ENCODE measurements around the gene SELENOP.
"Not testable (repeated sequence)": the region's sequence is repeated elsewhere in the genome, so short reads cannot be mapped to it uniquely, and the experiment has no call there.

Gene SELENOP, protein sequence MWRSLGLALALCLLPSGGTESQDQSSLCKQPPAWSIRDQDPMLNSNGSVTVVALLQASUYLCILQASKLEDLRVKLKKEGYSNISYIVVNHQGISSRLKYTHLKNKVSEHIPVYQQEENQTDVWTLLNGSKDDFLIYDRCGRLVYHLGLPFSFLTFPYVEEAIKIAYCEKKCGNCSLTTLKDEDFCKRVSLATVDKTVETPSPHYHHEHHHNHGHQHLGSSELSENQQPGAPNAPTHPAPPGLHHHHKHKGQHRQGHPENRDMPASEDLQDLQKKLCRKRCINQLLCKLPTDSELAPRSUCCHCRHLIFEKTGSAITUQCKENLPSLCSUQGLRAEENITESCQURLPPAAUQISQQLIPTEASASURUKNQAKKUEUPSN
- total RNA-seq, result 152 to 1,841 (median 658) reads per million in 17 experiments

DNA sequence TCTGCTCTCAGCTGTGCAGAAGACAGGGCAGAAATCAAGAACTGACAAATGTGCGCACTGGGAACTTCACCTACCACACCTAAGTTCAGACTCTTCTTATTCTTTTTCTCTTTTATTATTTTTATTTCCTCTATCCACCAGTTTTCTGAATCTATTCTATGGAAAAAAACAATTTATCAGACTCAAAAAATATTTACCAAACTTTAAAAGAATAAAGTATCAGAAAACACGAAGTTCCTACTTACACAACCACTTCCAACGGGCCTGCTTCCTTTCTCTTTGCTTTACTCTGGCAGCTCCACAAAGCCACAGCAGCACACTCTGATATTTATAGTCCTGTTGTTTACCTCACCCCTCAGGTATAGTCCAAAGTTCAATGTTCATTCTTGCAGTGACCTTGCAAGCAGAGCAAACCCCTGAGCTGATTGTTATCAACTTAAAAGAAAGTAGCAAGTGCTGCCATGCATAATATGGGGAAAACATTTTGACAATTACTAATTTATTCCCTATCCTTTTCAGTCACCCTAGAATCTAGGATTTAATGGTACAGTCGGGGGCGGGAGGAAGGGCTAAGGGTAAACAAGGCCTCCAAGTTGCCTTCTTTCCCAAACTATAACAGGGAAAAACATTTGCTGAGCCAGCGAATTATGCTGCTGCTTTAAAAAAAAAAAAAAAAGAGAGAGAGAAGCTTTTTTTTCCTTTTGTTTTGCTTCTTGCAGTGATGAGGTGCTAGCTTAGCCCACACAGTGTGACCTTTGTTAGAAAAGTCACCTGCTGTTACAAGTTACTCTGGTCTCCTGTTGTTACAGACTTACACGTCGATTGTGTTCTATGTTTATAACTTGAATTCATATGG, at the start of gene SELENOP:
SELENOP (minus strand) TSS at position 302 of the 856 bp plus-strand sequence. CDS start 3,539 bp downstream, outside the sequence.
- peak; percentile 79 to 93 (median 84) for DNase-seq

GRCh38 chr5:42858687-42859086, 47.0 kb upstream of the SELENOP start:
- no peak for DNase-seq

- DNase-seq, result peak in 2 of 4 experiments; percentile 6 to 26
These were observed 46.4 kb upstream of the SELENOP start for GRCh38 chr5:42858031-42858643.

DNA sequence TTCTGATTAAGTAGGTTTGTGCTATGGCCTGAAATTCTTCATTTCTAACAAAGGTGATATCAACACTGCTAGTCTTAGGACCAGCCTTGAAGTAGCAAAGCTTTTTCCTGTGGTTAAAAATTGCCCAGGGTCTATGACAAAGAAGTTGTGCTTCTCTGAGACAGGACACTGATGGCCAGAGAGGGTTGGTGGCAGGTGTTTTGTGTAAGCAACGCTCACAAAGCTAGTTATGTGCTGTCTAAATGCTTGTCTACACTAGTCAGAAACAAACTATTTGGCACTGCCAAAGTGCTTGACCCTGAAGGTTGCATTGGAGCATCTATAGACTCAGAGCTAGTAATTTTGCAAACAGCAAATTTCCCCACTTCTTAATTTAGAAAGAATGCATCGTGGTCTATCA, 44.1 kb upstream of the SELENOP start:
- DNase-seq, result no peak

GRCh38 chr5:42855386-42855785, 43.7 kb upstream of the SELENOP start:
- DNase-seq, result no peak

DNA sequence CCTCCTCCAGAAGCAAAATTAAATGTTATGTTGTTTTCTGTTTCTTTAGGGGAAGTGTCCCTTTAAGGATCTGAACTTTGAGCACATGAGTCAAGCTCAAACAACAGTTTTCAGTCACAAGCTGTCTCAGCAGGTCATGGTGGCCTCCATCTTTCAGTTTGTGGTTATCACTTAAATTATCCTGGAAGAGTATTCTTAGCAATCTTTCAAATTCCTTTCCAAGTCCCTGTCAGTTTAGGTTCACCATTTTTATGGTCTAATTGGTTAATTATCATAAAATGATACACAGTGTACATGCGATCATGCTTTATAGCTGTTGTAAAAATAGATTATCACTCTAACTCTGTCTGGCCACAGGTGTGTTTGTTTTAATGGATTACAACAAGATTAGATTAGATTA, 43.1 kb upstream of the SELENOP start:
- DNase-seq, result peak; percentile 23 to 66 (median 52)

GRCh38 chr5:42852826-42853225, 41.1 kb upstream of the SELENOP start:
- DNase-seq, result no peak

GRCh38 chr5:42851481-42851880, 39.8 kb upstream of the SELENOP start:
- no peak for DNase-seq

GRCh38 chr5:42848545-42848944, 36.9 kb upstream of the SELENOP start:
- DNase-seq, result no peak

DNA sequence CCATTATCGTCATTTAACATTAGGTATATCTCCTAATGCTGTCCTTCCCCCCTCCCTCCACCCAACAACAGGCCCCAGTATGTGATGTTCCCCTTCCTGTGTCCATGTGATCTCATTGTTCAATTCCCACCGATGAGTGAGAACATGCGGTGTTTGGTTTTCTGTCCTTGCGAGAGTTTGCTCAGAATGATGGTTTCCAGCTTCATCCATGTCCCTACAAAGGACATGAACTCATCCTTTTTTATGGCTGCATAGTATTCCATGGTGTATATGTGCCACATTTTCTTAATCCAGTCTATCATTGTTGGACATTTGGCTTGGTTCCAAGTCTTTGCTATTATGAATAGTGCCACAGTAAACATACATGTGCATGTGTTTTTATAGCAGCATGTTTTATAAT, 32.7 kb upstream of the SELENOP start:
- not testable (repeated sequence) for DNase-seq

- no peak for DNase-seq
These were observed 32.1 kb upstream of the SELENOP start for GRCh38 chr5:42843675-42844292.

- DNase-seq, result no peak
These were observed 31.4 kb upstream of the SELENOP start for GRCh38 chr5:42842921-42843641.

- no peak for DNase-seq
These were observed 29.3 kb upstream of the SELENOP start for GRCh38 chr5:42840842-42841567.

DNA sequence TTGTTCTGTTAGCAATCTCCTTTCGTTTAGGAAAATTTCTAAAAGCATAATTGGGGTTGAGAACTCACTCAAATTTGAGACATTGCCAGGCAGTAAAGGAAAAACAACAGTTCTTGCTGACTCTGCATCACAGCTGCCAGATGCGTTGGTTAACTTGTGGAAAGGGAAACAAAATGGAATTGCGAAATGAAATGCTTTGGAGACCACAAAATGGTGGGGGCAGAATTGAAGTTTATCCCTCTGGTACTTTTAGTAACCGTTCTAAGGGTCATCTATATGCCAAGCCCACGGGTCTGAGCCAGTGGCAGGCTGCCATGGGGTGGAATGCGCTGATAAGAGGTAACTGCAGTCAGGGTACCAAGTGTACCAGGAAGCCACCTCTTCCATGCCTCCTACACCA, 28.6 kb upstream of the SELENOP start:
- DNase-seq, result peak; percentile 55 to 87 (median 74)

GRCh38 chr5:42839196-42839595, 27.5 kb upstream of the SELENOP start:
- DNase-seq, result no peak

GRCh38 chr5:42837601-42838000, 25.9 kb upstream of the SELENOP start:
- peak; percentile 42 to 74 (median 58) for DNase-seq

GRCh38 chr5:42836070-42836769, 24.5 kb upstream of the SELENOP start:
- no peak for DNase-seq

DNA sequence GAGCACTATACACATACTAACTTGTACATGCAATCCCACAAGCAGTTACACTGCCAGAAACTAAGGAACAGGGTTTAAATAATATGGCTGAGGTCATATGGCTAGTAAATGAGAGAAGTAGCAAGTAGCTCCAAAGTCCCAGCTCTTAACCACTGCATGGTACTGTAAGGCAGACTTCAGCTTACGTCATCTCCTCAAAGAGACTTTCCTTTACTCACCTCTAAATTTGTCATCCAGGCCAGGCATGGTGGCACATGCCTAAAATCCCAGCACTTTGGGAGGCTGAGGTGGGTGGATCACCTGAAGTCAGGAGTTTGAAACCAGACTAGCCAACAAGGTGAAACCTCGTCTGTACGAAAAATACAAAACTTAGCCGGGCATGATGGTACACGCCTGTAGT, 20.4 kb upstream of the SELENOP start:
- no peak for DNase-seq

- no peak for DNase-seq
These were observed 19.2 kb upstream of the SELENOP start for GRCh38 chr5:42830924-42831323.

- no peak for DNase-seq
These were observed 17.0 kb upstream of the SELENOP start for GRCh38 chr5:42828671-42829070.

Data from suppressor macrophage (primary cell).